ENCODE results near the gene ZNF888.
A peak's percentile ranks its signal among the peaks of the same experiment; 100 is the strongest.
"Not testable (repeated sequence)": the region's sequence is repeated elsewhere in the genome, so short reads cannot be mapped to it uniquely, and the experiment has no call there.

Gene ZNF888

GRCh38 chr19:52940905-52941304 lies 17.7 kb upstream of the ZNF888 start:
- not testable (repeated sequence) for H2BK120ac ChIP-seq (ENCODE audit: low read depth, low read length); H3K4me2 ChIP-seq (ENCODE audit: low read length, poor library complexity, severe bottlenecking); H3K4me1 ChIP-seq (ENCODE audit: control insufficient read depth, insufficient read depth, low read depth, low read length); H2AFZ ChIP-seq (ENCODE audit: low read depth, low read length); H3K23ac ChIP-seq (ENCODE audit: low read length in 2 of 2); H3K18ac ChIP-seq (ENCODE audit: low read depth in 1 of 2, low read length in 2 of 2); H2AK5ac ChIP-seq (ENCODE audit: low read length, severe bottlenecking); H2BK5ac ChIP-seq (ENCODE audit: low read depth, low read length, poor library complexity, severe bottlenecking); H2BK15ac ChIP-seq (ENCODE audit: low read depth, poor library complexity, severe bottlenecking); H3K27me3 ChIP-seq (ENCODE audit: control insufficient read depth in 1 of 2, insufficient read depth in 1 of 2, low read length in 2 of 2); H3K14ac ChIP-seq (ENCODE audit: low read length in 2 of 2); H3K9ac ChIP-seq (ENCODE audit: low read length); H3K27ac ChIP-seq (ENCODE audit: low read length, poor library complexity, severe bottlenecking); H3K9me3 ChIP-seq (ENCODE audit: control insufficient read depth, low read length); H3K4ac ChIP-seq (ENCODE audit: low read depth in 1 of 2, low read length in 2 of 2); H4K8ac ChIP-seq (ENCODE audit: low read length); DNase-seq; H4K91ac ChIP-seq (ENCODE audit: low read length); H3K4me3 ChIP-seq (ENCODE audit: insufficient read depth in 1 of 2, low read depth in 1 of 2, low read length in 2 of 2); H2BK12ac ChIP-seq (ENCODE audit: low read length in 2 of 2)
- Histone ChIP-seq H3K79me1 (replicated peaks; ENCODE audit: low read length, poor library complexity, severe bottlenecking) (peaks cover 16% of the 10 kb centered on the region), H3K36me3 (ENCODE audit: control insufficient read depth in 1 of 2, insufficient read depth in 2 of 2, low read depth in 1 of 2, low read length in 2 of 2) (peaks cover 0 to 10% of the 10 kb centered on the region in 2 experiments)
- WGBS, result 96% methylated on average over 5 of the region's 5 CpGs

- Histone ChIP-seq H3K27ac (ENCODE audit: low read length, poor library complexity, severe bottlenecking) (no peak overlapping the region), H4K91ac (ENCODE audit: low read length) (no peak overlapping the region), H3K27me3 (ENCODE audit: control insufficient read depth in 1 of 2, insufficient read depth in 1 of 2, low read length in 2 of 2) (no peaks in the 10 kb centered on the region), H3K4me3 (ENCODE audit: insufficient read depth in 1 of 2, low read depth in 1 of 2, low read length in 2 of 2) (no peak overlapping the region), H3K18ac (ENCODE audit: low read depth in 1 of 2, low read length in 2 of 2) (no peak overlapping the region), H3K36me3 (ENCODE audit: control insufficient read depth in 1 of 2, insufficient read depth in 2 of 2, low read depth in 1 of 2, low read length in 2 of 2) (peaks cover 0 to 10% of the 10 kb centered on the region in 2 experiments), H3K9ac (ENCODE audit: low read length) (peak overlapping the region; percentile 39), H2AFZ (ENCODE audit: low read depth, low read length) (no peak overlapping the region), H3K79me1 (replicated peaks; ENCODE audit: low read length, poor library complexity, severe bottlenecking) (peaks cover 20% of the 10 kb centered on the region), H3K9me3 (ENCODE audit: control insufficient read depth, low read length) (no peaks in the 10 kb centered on the region), H2BK5ac (ENCODE audit: low read depth, low read length, poor library complexity, severe bottlenecking) (no peak overlapping the region), H3K4me2 (ENCODE audit: low read length, poor library complexity, severe bottlenecking) (no peak overlapping the region), H3K23ac (ENCODE audit: low read length in 2 of 2) (no peak overlapping the region), H2BK15ac (ENCODE audit: low read depth, poor library complexity, severe bottlenecking) (no peak overlapping the region), H2AK5ac (ENCODE audit: low read length, severe bottlenecking) (no peak overlapping the region), H4K8ac (ENCODE audit: low read length) (no peak overlapping the region), H3K4ac (ENCODE audit: low read depth in 1 of 2, low read length in 2 of 2) (no peak overlapping the region), H3K4me1 (ENCODE audit: control insufficient read depth, insufficient read depth, low read depth, low read length) (peaks cover 2% of the 10 kb centered on the region), H2BK12ac (ENCODE audit: low read length in 2 of 2) (no peak overlapping the region), H2BK120ac (ENCODE audit: low read depth, low read length) (no peak overlapping the region), H3K14ac (ENCODE audit: low read length in 2 of 2) (no peak overlapping the region)
- 81% methylated on average over 3 of the region's 5 CpGs for WGBS
- DNase-seq, result no peak
These were observed 15.5 kb upstream of the ZNF888 start for GRCh38 chr19:52938761-52939160.

- Histone ChIP-seq H3K4me2 (ENCODE audit: low read length, poor library complexity, severe bottlenecking) (no peak overlapping the region), H3K27me3 (ENCODE audit: control insufficient read depth in 1 of 2, insufficient read depth in 1 of 2, low read length in 2 of 2) (no peaks in the 10 kb centered on the region), H2BK5ac (ENCODE audit: low read depth, low read length, poor library complexity, severe bottlenecking) (no peak overlapping the region), H3K4ac (ENCODE audit: low read depth in 1 of 2, low read length in 2 of 2) (no peak overlapping the region), H3K36me3 (ENCODE audit: control insufficient read depth in 1 of 2, insufficient read depth in 2 of 2, low read depth in 1 of 2, low read length in 2 of 2) (peaks cover 0 to 10% of the 10 kb centered on the region in 2 experiments), H3K18ac (ENCODE audit: low read depth in 1 of 2, low read length in 2 of 2) (no peak overlapping the region), H3K9ac (ENCODE audit: low read length) (no peak overlapping the region), H3K79me1 (replicated peaks; ENCODE audit: low read length, poor library complexity, severe bottlenecking) (peaks cover 25% of the 10 kb centered on the region), H2AK5ac (ENCODE audit: low read length, severe bottlenecking) (no peak overlapping the region), H3K23ac (ENCODE audit: low read length in 2 of 2) (no peak overlapping the region), H2BK12ac (ENCODE audit: low read length in 2 of 2) (no peak overlapping the region), H3K4me3 (ENCODE audit: insufficient read depth in 1 of 2, low read depth in 1 of 2, low read length in 2 of 2) (no peak overlapping the region), H3K4me1 (ENCODE audit: control insufficient read depth, insufficient read depth, low read depth, low read length) (no peaks in the 10 kb centered on the region), H3K14ac (ENCODE audit: low read length in 2 of 2) (no peak overlapping the region), H4K91ac (ENCODE audit: low read length) (no peak overlapping the region), H2BK15ac (ENCODE audit: low read depth, poor library complexity, severe bottlenecking) (no peak overlapping the region), H2BK120ac (ENCODE audit: low read depth, low read length) (no peak overlapping the region), H3K9me3 (ENCODE audit: control insufficient read depth, low read length) (no peaks in the 10 kb centered on the region), H3K27ac (ENCODE audit: low read length, poor library complexity, severe bottlenecking) (no peak overlapping the region), H2AFZ (ENCODE audit: low read depth, low read length) (no peak overlapping the region), H4K8ac (ENCODE audit: low read length) (no peak overlapping the region)
- WGBS, result 88% methylated on average over 6 of the region's 7 CpGs
- DNase-seq, result no peak
These were observed 13.7 kb upstream of the ZNF888 start for GRCh38 chr19:52936954-52937325.

- Histone ChIP-seq H4K91ac (ENCODE audit: low read length) (no peak overlapping the region), H3K27ac (ENCODE audit: low read length, poor library complexity, severe bottlenecking) (no peak overlapping the region)
These were observed 13.1 kb upstream of the ZNF888 start for GRCh38 chr19:52936151-52936953.

More at GRCh38 chr19:52936151-52936953, 13.1 kb upstream of the ZNF888 start:
- DNase-seq, result no peak
- Histone ChIP-seq H3K9me3 (ENCODE audit: control insufficient read depth, low read length) (no peaks in the 10 kb centered on the region), H2BK12ac (ENCODE audit: low read length in 2 of 2) (no peak overlapping the region), H3K14ac (ENCODE audit: low read length in 2 of 2) (no peak overlapping the region), H3K9ac (ENCODE audit: low read length) (no peak overlapping the region), H3K4me3 (ENCODE audit: insufficient read depth in 1 of 2, low read depth in 1 of 2, low read length in 2 of 2) (no peak overlapping the region), H3K27me3 (ENCODE audit: control insufficient read depth in 1 of 2, insufficient read depth in 1 of 2, low read length in 2 of 2) (no peaks in the 10 kb centered on the region), H3K4me2 (ENCODE audit: low read length, poor library complexity, severe bottlenecking) (no peak overlapping the region), H3K23ac (ENCODE audit: low read length in 2 of 2) (no peak overlapping the region), H4K8ac (ENCODE audit: low read length) (no peak overlapping the region), H2AK5ac (ENCODE audit: low read length, severe bottlenecking) (no peak overlapping the region), H3K36me3 (ENCODE audit: control insufficient read depth in 1 of 2, insufficient read depth in 2 of 2, low read depth in 1 of 2, low read length in 2 of 2) (peaks cover 0 to 10% of the 10 kb centered on the region in 2 experiments), H3K79me1 (replicated peaks; ENCODE audit: low read length, poor library complexity, severe bottlenecking) (peaks cover 25% of the 10 kb centered on the region), H3K4me1 (ENCODE audit: control insufficient read depth, insufficient read depth, low read depth, low read length) (no peaks in the 10 kb centered on the region), H2BK5ac (ENCODE audit: low read depth, low read length, poor library complexity, severe bottlenecking) (no peak overlapping the region), H2BK120ac (ENCODE audit: low read depth, low read length) (no peak overlapping the region), H2AFZ (ENCODE audit: low read depth, low read length) (no peak overlapping the region), H3K18ac (ENCODE audit: low read depth in 1 of 2, low read length in 2 of 2) (no peak overlapping the region), H2BK15ac (ENCODE audit: low read depth, poor library complexity, severe bottlenecking) (no peak overlapping the region), H3K4ac (ENCODE audit: low read depth in 1 of 2, low read length in 2 of 2) (no peak overlapping the region)
- 85% methylated on average over 9 of the region's 12 CpGs for WGBS

Data from mesenchymal stem cell (in vitro differentiated cells and primary cell).